Measurements from ENCODE around the gene ALPG.
A peak's percentile ranks its signal among the peaks of the same experiment; 100 is the strongest.
"Not testable (repeated sequence)": the region's sequence is repeated elsewhere in the genome, so short reads cannot be mapped to it uniquely, and the experiment has no call there.

ALPG gene

DNA sequence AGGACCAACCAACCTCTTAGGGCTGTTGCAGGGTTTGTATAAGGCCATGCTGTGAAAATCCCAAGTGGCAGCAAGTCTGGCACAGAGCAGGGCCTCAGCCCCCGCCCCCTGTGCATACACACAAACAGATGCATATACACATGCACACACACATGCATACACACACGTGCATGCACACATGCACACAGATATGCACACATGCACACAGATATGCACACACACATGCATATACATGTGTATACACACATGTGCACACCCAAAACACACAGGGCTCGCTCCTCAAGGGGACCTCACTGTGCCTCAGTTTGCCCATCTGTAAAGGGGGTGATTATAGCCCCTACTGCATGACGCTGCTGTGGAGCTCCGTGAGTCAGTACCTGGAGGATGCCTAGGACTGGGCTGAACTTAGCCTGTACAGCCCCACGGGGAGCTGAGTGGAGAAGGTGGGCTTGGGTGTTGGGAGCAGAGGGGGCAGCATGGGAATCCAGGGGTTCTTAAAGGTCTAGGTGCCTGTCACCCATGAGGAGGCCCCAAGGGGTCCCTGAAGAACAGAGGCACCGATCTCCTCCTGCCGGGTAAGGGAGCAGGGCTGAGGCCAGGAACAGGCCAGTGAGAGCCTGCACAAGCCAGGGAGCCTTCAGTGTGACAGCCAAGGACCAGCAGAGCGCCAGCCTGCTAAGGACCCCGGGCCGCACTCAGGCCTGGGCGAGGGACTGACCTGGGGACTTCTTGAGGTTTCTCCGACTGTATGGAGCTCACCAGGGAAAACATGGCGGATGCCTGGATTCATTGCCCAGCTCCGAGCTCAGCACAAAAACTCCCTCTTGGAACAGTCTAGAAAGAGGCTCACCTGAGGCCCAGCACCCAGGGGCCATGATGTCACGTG is 25.3 kb downstream of the ALPG start:
- no peak for DNase-seq (ENCODE audit: low spot score in 2 of 2)
- no peaks in the 10 kb centered on the region for H3K27me3 ChIP-seq (ENCODE audit: low read depth)
- in situ Hi-C loops (cut with MboI; ENCODE audit: low sequenced_read_pairs), result loop anchor here (5.0 kb wide), 1 partner anchor 90 kb away; no protein-coding TSS in a partner anchor
- H3K9me3 ChIP-seq, result no peaks in the 10 kb centered on the region
- no peaks in the 10 kb centered on the region for H3K36me3 ChIP-seq (replicated peaks)
- H3K4me3 ChIP-seq, result no peak overlapping the region
- no peaks in the 10 kb centered on the region for H3K4me1 ChIP-seq

DNA sequence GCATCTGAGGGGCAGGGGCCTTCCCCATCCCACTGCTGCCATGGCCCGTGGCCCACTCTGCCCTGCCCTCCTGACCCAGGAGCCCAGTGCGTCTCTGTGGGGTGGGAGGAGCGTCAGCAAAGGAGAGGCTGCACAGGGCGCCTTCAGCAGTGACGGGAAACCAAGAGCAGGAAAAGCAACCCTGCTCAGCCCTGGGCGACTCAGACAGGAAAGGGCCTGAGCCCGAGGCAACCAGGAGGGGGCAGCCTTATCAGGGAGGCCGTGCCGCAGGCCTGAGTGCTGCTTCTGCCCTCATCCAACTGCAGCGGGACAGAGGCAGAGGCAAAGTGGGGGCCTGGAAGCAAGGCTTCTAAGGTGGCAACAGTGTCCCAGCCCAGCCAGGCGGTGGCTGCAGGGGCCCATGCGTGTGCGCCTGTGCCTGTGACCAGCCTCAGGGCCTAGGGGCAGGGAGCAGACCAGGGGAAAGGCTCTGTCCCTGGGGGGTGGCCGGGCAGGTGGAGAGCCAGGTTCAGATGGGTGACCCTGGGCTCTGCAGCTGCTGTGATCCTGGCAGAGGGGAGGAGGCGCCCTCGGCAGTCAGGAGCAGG is 26.0 kb downstream of the ALPG start:
- in situ Hi-C loops (cut with MboI; ENCODE audit: low sequenced_read_pairs), result loop anchor here (5.0 kb wide), 1 partner anchor 90 kb away; no protein-coding TSS in a partner anchor
- Histone ChIP-seq H3K4me3 (no peak overlapping the region), H3K9me3 (no peaks in the 10 kb centered on the region), H3K27me3 (ENCODE audit: low read depth) (no peaks in the 10 kb centered on the region), H3K4me1 (no peaks in the 10 kb centered on the region), H3K36me3 (replicated peaks) (no peaks in the 10 kb centered on the region)
- peak in 1 of 2 experiments; percentile 41 for DNase-seq (ENCODE audit: low spot score in 2 of 2)

DNA sequence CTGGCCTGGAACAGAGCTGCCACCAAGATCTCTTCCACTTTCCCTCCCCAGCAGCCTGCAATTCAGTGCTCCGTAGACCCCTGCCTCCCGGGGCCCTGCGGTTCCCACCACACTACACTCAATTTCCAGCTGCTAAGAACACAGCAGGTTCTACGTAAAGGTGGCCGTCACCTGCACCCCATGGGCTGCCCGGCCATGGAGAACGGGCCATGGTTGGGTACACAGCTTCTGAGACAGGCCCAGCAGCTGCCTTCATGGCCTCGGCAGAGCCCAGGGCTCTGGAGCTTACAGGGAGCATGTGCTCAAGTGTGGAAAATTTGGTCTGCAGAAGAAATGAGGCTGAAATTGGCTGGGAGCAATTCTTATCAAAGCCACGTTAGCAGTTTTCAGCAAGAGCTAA is 27.0 kb downstream of the ALPG start:
- H3K4me1 ChIP-seq, result not testable (repeated sequence)

DNA sequence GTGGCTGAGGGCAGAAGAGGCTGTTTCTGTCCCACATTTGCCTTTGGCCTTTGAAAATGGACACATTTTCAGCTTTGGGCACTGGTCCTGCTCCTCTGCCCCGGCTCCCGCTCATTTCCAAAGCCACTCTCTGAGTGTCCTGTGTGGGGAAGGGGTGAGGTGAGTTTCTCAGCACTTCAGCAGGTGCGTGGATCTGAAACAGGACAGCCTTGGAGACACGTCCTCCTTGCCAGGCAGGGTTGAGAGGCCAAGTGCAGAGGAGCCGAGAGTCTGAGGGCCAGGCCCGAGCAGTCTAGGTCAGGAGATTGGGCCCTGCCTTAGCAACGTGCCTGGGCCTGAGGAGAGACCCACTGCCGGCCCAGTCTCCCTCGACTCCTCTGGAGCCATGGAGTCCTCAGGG is 27.4 kb downstream of the ALPG start:
- no peaks in the 10 kb centered on the region for H3K4me1 ChIP-seq
- no peak for DNase-seq (ENCODE audit: low spot score in 2 of 2)
- no peak overlapping the region for H3K4me3 ChIP-seq
- no peaks in the 10 kb centered on the region for H3K36me3 ChIP-seq (replicated peaks)
- no peaks in the 10 kb centered on the region for H3K9me3 ChIP-seq
- no peaks in the 10 kb centered on the region for H3K27me3 ChIP-seq (ENCODE audit: low read depth)
- in situ Hi-C loops (cut with MboI; ENCODE audit: low sequenced_read_pairs), result loop anchor here (5.0 kb wide), 1 partner anchor 92 kb away; no protein-coding TSS in a partner anchor

More for the DNA sequence above, 27.0 kb downstream of the ALPG start:
- in situ Hi-C loops (cut with MboI; ENCODE audit: low sequenced_read_pairs), result loop anchor here (5.0 kb wide), 1 partner anchor 91 kb away; no protein-coding TSS in a partner anchor
- H3K4me3 ChIP-seq; DNase-seq (ENCODE audit: low spot score in 2 of 2); H3K9me3 ChIP-seq; H3K36me3 ChIP-seq (replicated peaks); H3K27me3 ChIP-seq (ENCODE audit: low read depth): not testable (repeated sequence)

DNA sequence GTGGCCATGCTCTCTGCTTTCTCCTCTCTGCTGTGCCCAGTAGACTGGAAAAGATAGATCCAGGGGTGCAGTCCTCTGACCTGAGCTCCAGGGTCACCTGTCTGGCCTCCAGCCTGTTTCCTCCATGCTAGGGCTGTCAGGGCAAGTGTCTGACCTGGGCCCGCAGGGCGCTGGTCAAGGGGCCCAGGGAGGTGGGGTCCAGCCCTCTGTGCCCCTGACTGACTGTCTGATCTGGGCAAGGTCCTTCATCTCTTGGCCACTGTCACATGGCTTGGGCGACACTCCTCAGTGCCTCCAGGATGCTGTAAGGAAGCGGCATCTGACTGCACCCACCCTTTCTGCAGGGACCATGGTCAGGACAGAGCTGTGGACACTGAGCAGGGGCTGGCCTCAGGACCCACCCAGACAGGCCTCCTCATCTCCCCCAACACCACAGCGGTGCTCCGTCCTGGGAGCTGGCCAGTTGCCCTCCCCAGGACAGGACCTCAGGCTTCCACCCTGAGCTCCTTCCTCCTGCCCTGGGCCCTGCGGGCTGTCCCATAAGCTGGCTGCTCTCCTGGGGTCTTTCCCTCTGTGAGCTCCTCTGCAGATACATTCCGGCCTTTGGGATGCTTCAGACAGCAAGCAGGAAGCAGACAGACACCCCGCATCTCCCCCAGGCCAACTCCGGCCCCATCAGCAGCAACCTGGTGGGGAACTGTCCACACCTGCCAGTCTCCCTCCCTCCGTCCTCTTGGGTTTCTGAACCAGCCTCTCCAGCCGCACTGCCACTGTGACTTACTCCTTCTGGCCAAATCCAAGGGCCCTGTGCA is 28.1 kb downstream of the ALPG start:
- Histone ChIP-seq H3K4me3 (no peak overlapping the region), H3K27me3 (ENCODE audit: low read depth) (no peaks in the 10 kb centered on the region), H3K36me3 (replicated peaks) (no peaks in the 10 kb centered on the region), H3K9me3 (no peaks in the 10 kb centered on the region), H3K4me1 (no peaks in the 10 kb centered on the region)
- in situ Hi-C loops (cut with MboI; ENCODE audit: low sequenced_read_pairs), result loop anchor here (5.0 kb wide), 2 partner anchors 92 to 527 kb away; no protein-coding TSS in a partner anchor
- no peak for DNase-seq (ENCODE audit: low spot score in 2 of 2)

DNA sequence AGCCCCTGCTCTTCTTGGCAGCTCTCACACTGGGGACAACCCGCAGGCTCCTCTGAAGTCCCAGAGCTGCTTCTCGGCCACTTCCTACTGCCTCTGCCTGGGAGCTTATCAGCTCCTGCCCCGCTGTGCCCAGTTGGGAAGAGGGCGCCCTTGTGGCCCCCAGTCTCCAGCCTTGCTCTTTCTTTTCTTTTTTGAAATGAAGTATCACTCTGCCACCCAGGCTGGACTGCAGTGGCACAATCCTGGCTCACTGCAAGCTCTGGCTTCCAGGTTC is 28.7 kb downstream of the ALPG start:
- no peak for DNase-seq (ENCODE audit: low spot score in 2 of 2)
- Histone ChIP-seq H3K4me3 (no peak overlapping the region), H3K9me3 (no peaks in the 10 kb centered on the region), H3K4me1 (no peaks in the 10 kb centered on the region), H3K27me3 (ENCODE audit: low read depth) (no peaks in the 10 kb centered on the region), H3K36me3 (replicated peaks) (no peaks in the 10 kb centered on the region)
- in situ Hi-C loops (cut with MboI; ENCODE audit: low sequenced_read_pairs), result loop anchor here (5.0 kb wide), 1 partner anchor 528 kb away; no protein-coding TSS in a partner anchor

DNA sequence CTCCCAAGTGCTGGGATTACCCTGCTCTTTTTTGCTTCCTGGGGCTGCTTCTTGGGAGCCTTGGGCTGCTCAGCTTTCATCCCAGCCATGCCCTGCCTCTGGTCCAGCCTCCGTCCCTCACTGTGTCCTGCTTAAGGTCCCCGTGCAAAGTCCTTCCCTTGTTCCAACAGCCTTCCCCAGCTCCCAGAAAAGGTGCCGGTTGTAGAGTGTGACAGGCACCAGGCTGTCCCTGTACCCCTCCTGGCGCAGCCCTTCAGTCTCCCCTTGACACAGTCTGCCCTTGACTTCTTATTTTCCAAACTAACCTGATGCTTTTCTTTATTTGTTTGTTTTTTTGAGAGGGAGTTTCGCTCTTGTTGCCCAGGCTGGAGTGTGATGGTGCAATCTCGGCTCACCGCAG is 29.2 kb downstream of the ALPG start:
- H3K9me3 ChIP-seq, result no peaks in the 10 kb centered on the region
- no peaks in the 10 kb centered on the region for H3K4me1 ChIP-seq
- in situ Hi-C loops (cut with MboI; ENCODE audit: low sequenced_read_pairs), result loop anchor here (5.0 kb wide), 1 partner anchor 529 kb away; no protein-coding TSS in a partner anchor
- H3K27me3 ChIP-seq (ENCODE audit: low read depth), result no peaks in the 10 kb centered on the region
- H3K36me3 ChIP-seq (replicated peaks), result no peaks in the 10 kb centered on the region
- DNase-seq (ENCODE audit: low spot score in 2 of 2), result no peak
- no peak overlapping the region for H3K4me3 ChIP-seq

DNA sequence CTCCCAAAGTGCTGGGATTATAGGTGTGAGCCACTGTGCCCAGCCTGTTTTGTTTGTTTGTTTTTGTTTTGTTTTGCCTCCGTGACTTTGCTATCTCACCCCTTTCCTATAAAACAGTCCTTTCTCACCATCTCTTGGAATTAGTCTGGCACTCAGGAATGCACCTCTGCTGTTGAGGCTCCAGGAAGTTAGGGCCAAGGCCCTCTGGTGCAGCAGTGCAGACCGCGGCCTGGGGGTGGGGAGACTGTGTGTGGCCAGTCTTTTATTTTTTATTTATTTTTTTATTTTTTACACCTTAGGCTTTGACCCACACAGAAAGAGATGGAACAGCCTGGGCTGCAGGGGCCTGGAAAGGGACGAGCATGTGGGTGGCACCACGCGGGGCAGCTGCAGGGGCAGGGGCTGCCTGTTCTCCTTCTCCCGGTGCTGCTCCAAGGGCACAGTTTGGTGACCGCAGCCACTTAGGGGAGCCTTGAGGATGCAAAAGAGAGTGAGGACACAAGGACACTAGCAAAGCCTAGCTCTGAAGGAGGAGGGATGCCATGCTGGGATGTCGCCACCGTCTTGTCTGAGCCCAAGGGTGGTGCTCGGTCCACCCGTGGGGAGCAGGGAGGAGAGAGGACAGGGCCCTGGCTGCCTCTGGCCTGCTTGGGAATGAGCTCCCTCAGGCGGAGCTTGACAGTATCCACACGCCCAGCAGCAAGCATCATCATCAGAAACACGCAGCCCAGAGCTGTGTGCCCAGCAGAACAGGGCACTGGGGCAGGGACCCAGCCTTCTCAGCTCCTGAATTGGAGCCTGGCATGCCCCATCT is 29.9 kb downstream of the ALPG start:
- no peak for DNase-seq (ENCODE audit: low spot score in 2 of 2)
- Histone ChIP-seq H3K4me1 (no peaks in the 10 kb centered on the region), H3K4me3 (no peak overlapping the region), H3K36me3 (replicated peaks) (no peaks in the 10 kb centered on the region), H3K9me3 (no peaks in the 10 kb centered on the region), H3K27me3 (ENCODE audit: low read depth) (no peaks in the 10 kb centered on the region)
- in situ Hi-C loops (cut with MboI; ENCODE audit: low sequenced_read_pairs), result loop anchor here (5.0 kb wide), 1 partner anchor 529 kb away; no protein-coding TSS in a partner anchor

DNA sequence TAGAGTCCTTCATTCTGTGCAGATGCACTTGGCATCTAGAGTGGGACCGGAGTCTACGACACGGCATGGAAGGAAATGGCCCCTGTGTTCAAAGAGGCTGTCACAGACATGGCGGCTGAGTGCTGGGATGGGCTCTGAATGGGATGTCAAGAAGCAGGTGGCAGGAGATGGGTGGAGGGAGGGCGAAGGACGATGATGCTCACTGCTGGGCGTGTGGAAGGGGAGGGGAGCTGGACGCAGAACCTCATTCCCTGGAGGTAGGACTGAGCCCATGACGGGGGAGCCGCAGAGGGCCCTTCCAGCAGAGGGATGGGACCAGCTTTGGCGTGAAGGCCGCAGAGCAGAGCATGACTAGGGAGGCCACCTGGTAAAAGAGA is 30.5 kb downstream of the ALPG start:
- no peak for DNase-seq (ENCODE audit: low spot score in 2 of 2)
- no peak overlapping the region for H3K4me3 ChIP-seq
- no peaks in the 10 kb centered on the region for H3K9me3 ChIP-seq
- H3K36me3 ChIP-seq (replicated peaks), result no peaks in the 10 kb centered on the region
- no peaks in the 10 kb centered on the region for H3K27me3 ChIP-seq (ENCODE audit: low read depth)
- in situ Hi-C loops (cut with MboI; ENCODE audit: low sequenced_read_pairs), result loop anchor here (5.0 kb wide), 1 partner anchor 530 kb away; no protein-coding TSS in a partner anchor
- no peaks in the 10 kb centered on the region for H3K4me1 ChIP-seq

DNA sequence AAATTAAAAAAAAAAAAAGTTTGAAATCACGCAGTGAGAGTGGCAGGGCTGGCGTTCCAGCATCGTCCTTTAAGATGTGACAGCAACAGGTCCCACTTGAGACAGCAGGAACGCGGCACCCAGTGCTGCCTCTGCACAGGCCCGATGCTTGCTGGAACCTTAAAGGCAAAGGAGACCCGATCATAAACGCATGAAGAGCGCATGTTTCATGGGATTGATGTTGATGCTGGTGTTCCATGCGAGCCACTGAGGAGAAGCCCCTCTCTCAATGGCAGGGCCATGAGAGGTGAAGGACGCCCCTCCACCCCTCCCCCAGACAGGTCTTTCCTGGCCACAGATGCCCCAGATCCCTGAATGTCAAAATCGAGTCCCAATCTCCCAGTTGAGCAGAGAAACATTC is 31.4 kb downstream of the ALPG start:
- in situ Hi-C loops (cut with MboI; ENCODE audit: low sequenced_read_pairs), result loop anchor here (5.0 kb wide), 1 partner anchor 531 kb away; no protein-coding TSS in a partner anchor
- no peaks in the 10 kb centered on the region for H3K9me3 ChIP-seq
- H3K4me3 ChIP-seq, result no peak overlapping the region
- no peaks in the 10 kb centered on the region for H3K4me1 ChIP-seq
- no peaks in the 10 kb centered on the region for H3K27me3 ChIP-seq (ENCODE audit: low read depth)
- DNase-seq (ENCODE audit: low spot score in 2 of 2), result no peak
- no peaks in the 10 kb centered on the region for H3K36me3 ChIP-seq (replicated peaks)

DNA sequence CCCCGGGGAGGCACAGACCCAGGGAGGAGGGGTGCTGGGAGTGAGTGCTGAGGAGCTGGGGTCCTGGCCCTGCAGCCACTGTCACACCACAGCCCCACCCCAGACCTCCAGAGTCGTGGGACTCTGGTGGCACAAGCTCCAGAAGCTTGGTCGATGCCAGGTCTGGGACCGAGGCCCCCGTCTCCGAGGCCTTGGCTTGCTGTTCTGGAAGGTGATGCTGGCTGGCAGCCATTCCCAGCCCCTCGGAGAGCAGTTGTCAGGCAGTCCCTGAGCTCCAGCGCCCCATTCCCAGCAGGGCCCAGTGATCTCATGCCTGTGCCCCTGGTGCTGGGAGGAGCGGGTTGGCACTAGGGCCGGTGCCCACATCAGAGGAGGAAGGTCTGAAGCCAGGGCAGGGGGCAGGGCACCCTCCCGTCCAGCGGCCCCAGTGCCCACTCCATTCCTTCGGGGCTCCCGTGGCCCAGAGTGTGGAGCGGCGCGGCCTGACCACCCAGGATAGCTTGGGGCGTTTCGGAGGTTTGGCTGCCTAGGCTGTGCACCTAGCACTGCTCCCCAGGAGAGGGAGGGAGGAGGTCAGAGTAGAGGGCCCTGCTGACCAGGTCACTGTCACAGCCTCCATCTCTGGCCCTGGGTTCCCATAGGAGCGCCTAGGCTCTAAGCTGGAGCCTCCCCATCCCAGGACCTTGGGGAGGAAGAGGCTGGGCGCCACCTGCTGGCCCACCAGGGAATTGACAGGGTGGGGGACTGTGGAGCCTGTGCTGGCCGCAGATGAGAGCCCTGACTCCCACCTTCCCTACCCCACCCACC is 32.5 kb downstream of the ALPG start:
- H3K36me3 ChIP-seq (replicated peaks), result no peaks in the 10 kb centered on the region
- H3K4me1 ChIP-seq, result no peaks in the 10 kb centered on the region
- DNase-seq (ENCODE audit: low spot score in 2 of 2), result peak in 1 of 2 experiments; percentile 80
- no peaks in the 10 kb centered on the region for H3K9me3 ChIP-seq
- H3K4me3 ChIP-seq, result no peak overlapping the region
- in situ Hi-C loops (cut with MboI; ENCODE audit: low sequenced_read_pairs), result loop anchor here (5.0 kb wide), 1 partner anchor 532 kb away; no protein-coding TSS in a partner anchor
- H3K27me3 ChIP-seq (ENCODE audit: low read depth), result no peaks in the 10 kb centered on the region

DNA sequence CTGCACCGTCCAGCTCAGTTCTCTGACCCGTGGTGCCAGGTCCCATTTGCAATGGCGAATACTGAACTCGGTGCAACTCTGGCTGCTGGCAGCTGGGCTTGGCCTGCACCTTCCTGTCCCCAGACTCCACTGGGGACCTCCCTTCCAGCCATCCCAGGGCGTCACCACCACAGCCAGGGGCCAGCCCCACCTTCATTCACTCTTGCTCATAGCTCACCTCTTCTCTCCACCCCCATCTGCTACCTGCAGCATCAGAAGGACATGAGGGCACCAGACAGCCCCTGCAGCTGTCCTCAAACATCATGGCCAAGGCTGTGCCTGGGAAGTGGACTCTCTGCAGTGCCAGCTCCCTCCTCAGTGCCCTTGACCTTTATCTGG is 33.1 kb downstream of the ALPG start:
- in situ Hi-C loops (cut with MboI; ENCODE audit: low sequenced_read_pairs), result loop anchor here (5.0 to 10.0 kb wide), 2 partner anchors 115 to 532 kb away; no protein-coding TSS in a partner anchor
- no peaks in the 10 kb centered on the region for H3K4me1 ChIP-seq
- no peaks in the 10 kb centered on the region for H3K27me3 ChIP-seq (ENCODE audit: low read depth)
- H3K9me3 ChIP-seq, result no peaks in the 10 kb centered on the region
- no peak overlapping the region for H3K4me3 ChIP-seq
- DNase-seq (ENCODE audit: low spot score in 2 of 2), result no peak
- H3K36me3 ChIP-seq (replicated peaks), result no peaks in the 10 kb centered on the region
